CD14-positive monocyte (primary cell): ENCODE results near the gene C9. TPM values are rescaled to one million over a fixed set of nuclear protein-coding genes. Genes with fewer than 3 reads are reported as not detected.
A peak's percentile ranks its signal among the peaks of the same experiment; 100 is the strongest.

Experiments used
- DNase-seq, 3 donors: peaks; one replicate each; pipeline ENCODE4 v3.0.0-alpha.2; 2011 to 2022
- H2AFZ ChIP-seq: 2 replicates; pipeline ENCODE4 v1.6.0; 2012; ENCODE audit warnings: mild to moderate bottlenecking, low read depth, low read length, inconsistent platforms; ENCODE audit not compliant: insufficient read depth, poor library complexity, severe bottlenecking
- H3K27ac ChIP-seq, 2 donors: 1 replicate in 1 of 2; 2 replicates in 1 of 2; pipeline ENCODE4 v1.5.1; 2012 to 2013; ENCODE audit warnings: low read length in 2 of 2, control low read depth in 1 of 2, inconsistent platforms in 1 of 2, low read depth in 1 of 2, mild to moderate bottlenecking in 1 of 2
- H3K27me3 ChIP-seq, 2 donors: one replicate each; pipeline versions ENCODE4 v1.6.0 to v1.6.1; 2011 to 2013; ENCODE audit warnings: low read length in 2 of 2; ENCODE audit not compliant: control insufficient read depth in 2 of 2, insufficient read depth in 2 of 2
- H3K36me3 ChIP-seq, 2 donors: replicated peaks in 1 of 2; 1 replicate in 1 of 2; 2 replicates in 1 of 2; pipeline versions ENCODE4 v1.5.1 to v1.6.1; 2012 to 2013; ENCODE audit warnings: low read length in 2 of 2, control low read depth in 1 of 2, inconsistent platforms in 1 of 2, mild to moderate bottlenecking in 1 of 2; ENCODE audit not compliant: insufficient read depth in 2 of 2, control insufficient read depth in 1 of 2
- H3K4me1 ChIP-seq, 2 donors: 1 replicate in 1 of 2; 2 replicates in 1 of 2; pipeline versions ENCODE4 v1.5.1 to v1.6.1; 2012 to 2013; ENCODE audit warnings: low read length in 2 of 2, control low read depth in 1 of 2, inconsistent platforms in 1 of 2, mild to moderate bottlenecking in 1 of 2, moderate library complexity in 1 of 2; ENCODE audit not compliant: insufficient read depth in 2 of 2, control insufficient read depth in 1 of 2
- H3K4me2 ChIP-seq: replicated peaks from 2 replicates; pipeline ENCODE3; 2012; ENCODE audit warnings: low read length, moderate library complexity, mild to moderate bottlenecking; ENCODE audit not compliant: poor library complexity, severe bottlenecking; ENCODE audit errors: extremely low read depth
- H3K4me3 ChIP-seq, 3 experiments: fragments of 200-600 bp in 1 of 3; sonication (generic) in 1 of 3; replicated peaks in 1 of 3; 1 replicate in 2 of 3; 2 replicates in 1 of 3; pipeline ENCODE4 v1.5.1; 2011 to 2013; ENCODE audit warnings: low read length in 3 of 3, mild to moderate bottlenecking in 3 of 3, control low read depth in 2 of 3, low read depth in 2 of 3, inconsistent platforms in 1 of 3, moderate library complexity in 1 of 3
- H3K79me2 ChIP-seq: 2 replicates; pipeline ENCODE4 v1.6.0; 2012; ENCODE audit warnings: mild to moderate bottlenecking, control low read depth, inconsistent platforms, low read length, moderate library complexity; ENCODE audit not compliant: insufficient read depth
- H3K9ac ChIP-seq: 2 replicates; pipeline ENCODE4 v1.6.0; 2017; ENCODE audit warnings: low read length, mild to moderate bottlenecking; ENCODE audit not compliant: insufficient read depth, poor library complexity, severe bottlenecking
- H3K9me3 ChIP-seq, 2 donors: replicated peaks in 1 of 2; 1 replicate in 1 of 2; 2 replicates in 1 of 2; pipeline versions ENCODE4 v1.5.1 to v1.6.1; 2012 to 2013; ENCODE audit warnings: low read length in 2 of 2, control low read depth in 1 of 2; ENCODE audit not compliant: control insufficient read depth in 1 of 2, insufficient read depth in 1 of 2
- H4K20me1 ChIP-seq: 2 replicates; pipeline ENCODE4 v1.6.0; 2012; ENCODE audit warnings: mild to moderate bottlenecking, low read length, control low read depth, moderate library complexity; ENCODE audit not compliant: insufficient read depth
- H3K27ac Mint-ChIP-seq, 7 donors: one replicate each; pipeline ENCODE4 v1.8.0; 2020; ENCODE audit warnings: mild to moderate bottlenecking in 7 of 7, mixed read lengths in 7 of 7, moderate library complexity in 6 of 7, inconsistent platforms in 2 of 7
- H3K27me3 Mint-ChIP-seq, 3 donors: one replicate each; pipeline ENCODE4 v1.8.0; 2021 to 2022; ENCODE audit warnings: low read depth in 3 of 3, mild to moderate bottlenecking in 3 of 3, mixed read lengths in 3 of 3, moderate library complexity in 3 of 3, inconsistent platforms in 1 of 3
- H3K36me3 Mint-ChIP-seq, 2 donors: one replicate each; pipeline ENCODE4 v1.8.0; 2020; ENCODE audit warnings: mixed read lengths in 2 of 2, inconsistent platforms in 1 of 2, mild to moderate bottlenecking in 1 of 2
- H3K4me1 Mint-ChIP-seq: one replicate; pipeline ENCODE4 v1.8.0; 2020; ENCODE audit warnings: mild to moderate bottlenecking, mixed read lengths
- H3K4me3 Mint-ChIP-seq, 2 donors: one replicate each; pipeline ENCODE4 v1.8.0; 2020; ENCODE audit warnings: mild to moderate bottlenecking in 2 of 2, mixed read lengths in 2 of 2, moderate library complexity in 1 of 2
- H3K9me3 Mint-ChIP-seq, 7 donors: one replicate each; pipeline ENCODE4 v1.8.0; 2020 to 2022; ENCODE audit warnings: mixed read lengths in 7 of 7, mild to moderate bottlenecking in 6 of 7, moderate library complexity in 6 of 7, inconsistent platforms in 2 of 7
- CTCF ChIP-seq: fragments of 200-600 bp; IDR thresholded peaks from one replicate; pipeline ENCODE4 v1.8.0; 2022; ENCODE audit warnings: antibody characterized with exemption, mild to moderate bottlenecking
- WGBS: methylation state at CpG from one replicate; pipeline ENCODE4 v1.1.5; 2013; ENCODE audit warnings: missing lambda C conversion rate; ENCODE audit not compliant: insufficient coverage; 5-methylcytosine and 5-hydroxymethylcytosine counted together
- intact Hi-C, 2 donors: fragments of 100-400 bp; cut with micrococcal nuclease; formaldehyde crosslinking; loops; one replicate each; pipeline versions ENCODE4 v1.15.0 to v1.15.1; 2023
- polyA plus RNA-seq, 3 donors: library from polyadenylated mRNA; depleted of rRNA in 1 of 3; unstranded in 2 of 3; stranded (reverse) in 1 of 3; fragments of 300-500 nt in 2 of 3; fragments of >200 nt in 1 of 3; fragmentation: Illumina TruSeq in 2 of 3; gene quantifications; 1 replicate in 2 of 3; 2 replicates in 1 of 3; pipeline ENCODE4 v1.2.3, GENCODE V29; 2012 to 2021

Gene C9
- polyA plus RNA-seq, 3 donors = not detected

DNA sequence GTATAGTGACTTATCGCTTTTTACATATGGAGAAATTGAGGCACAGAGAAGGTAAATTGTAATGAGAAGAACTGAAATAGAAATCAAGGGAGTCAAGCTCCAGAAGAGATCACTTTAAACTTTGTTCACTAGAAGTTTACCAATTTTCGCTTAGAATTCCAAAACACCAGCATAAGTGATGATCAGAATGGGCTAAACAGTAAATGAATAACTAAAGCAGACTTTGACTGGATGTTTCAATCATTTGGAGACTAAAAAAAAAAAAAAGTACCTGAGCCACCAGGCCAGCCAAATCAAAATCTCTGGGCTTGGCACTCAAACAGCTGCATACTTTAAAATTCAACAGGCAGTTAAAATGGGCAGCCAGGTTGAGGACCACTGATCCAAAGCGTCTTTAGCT lies 106.7 kb downstream of the C9 start:
- intact Hi-C loops = loop anchor here (2.0 to 5.0 kb wide), 3 partner anchors 15 to 40 kb away; partner anchors contain the start of gene FYB1 (in 1 of the 2)
- Histone ChIP-seq H3K4me1 (peaks cover 48 to 79% of the 10 kb centered on the region in 2 donors), H4K20me1 (no peaks in the 10 kb centered on the region), H2AFZ (no peak overlapping the region), H3K4me3 (no peak overlapping the region), H3K9ac (no peak overlapping the region), H3K27me3 (no peaks in the 10 kb centered on the region), H3K79me2 (peaks cover 94% of the 10 kb centered on the region), H3K36me3 (peaks cover 0 to 7% of the 10 kb centered on the region in 2 donors), H3K27ac (peak overlapping the region in 1 of 2 donors; percentile 93), H3K4me2 (no peak overlapping the region), H3K9me3 (no peaks in the 10 kb centered on the region)
- Mint-ChIP-seq H3K4me3 (no peak overlapping the region), H3K9me3 (peaks cover 0 to 1% (median 0%) of the 10 kb centered on the region in 7 donors), H3K27me3 (no peaks in the 10 kb centered on the region), H3K4me1 (peaks cover 76% of the 10 kb centered on the region), H3K27ac (peak overlapping the region; percentile 42 to 99 (median 93)), H3K36me3 (peaks cover 30 to 38% of the 10 kb centered on the region in 2 donors)
- DNase-seq = no peak
- no peak for TF ChIP-seq CTCF
- WGBS = no CpG with 5 or more reads among the region's 3 CpGs

DNA sequence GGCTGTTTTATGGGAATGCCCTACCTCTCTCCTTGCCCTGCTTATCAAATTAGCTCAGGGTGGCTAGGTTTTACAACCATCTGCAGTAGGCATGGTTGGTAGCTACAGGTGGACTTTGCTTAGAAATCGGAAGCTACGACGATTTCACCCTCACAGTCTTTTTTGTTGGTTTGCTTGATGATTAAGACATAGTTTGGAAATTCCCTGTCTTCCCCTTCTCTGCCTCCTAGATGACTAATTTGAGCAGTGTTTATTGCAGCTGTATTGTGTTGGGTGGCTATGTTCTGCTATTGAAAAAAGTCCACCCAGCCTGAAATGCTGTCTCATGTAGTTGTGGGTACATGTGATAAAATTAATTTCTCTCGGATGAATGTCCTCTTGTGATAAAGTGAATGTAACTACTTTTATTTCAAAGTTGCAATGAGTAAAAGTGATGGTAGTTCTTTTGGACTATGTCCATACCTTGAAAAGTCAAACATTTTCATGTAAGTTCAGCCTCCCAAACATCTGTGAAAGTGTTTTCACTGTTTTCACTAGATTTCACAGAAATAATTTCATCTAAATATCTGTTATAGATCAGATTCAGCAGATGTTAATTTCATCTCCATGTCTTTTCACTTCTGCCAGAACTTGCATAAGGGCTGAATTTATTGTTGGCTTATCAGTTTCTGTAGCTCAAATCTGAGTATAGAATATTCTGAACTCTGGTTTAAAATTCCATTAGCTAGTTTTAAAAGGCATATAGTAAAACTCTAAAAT lies 107.6 kb downstream of the C9 start:
- Histone ChIP-seq H3K79me2 (peaks cover 89% of the 10 kb centered on the region), H2AFZ (no peak overlapping the region), H3K36me3 (peaks cover 0 to 7% of the 10 kb centered on the region in 2 donors), H3K9me3 (no peaks in the 10 kb centered on the region), H3K4me3 (peak overlapping the region in 2 of 3 experiments; percentile 66 to 70), H3K27ac (peak overlapping the region; percentile 36 to 93), H4K20me1 (no peaks in the 10 kb centered on the region), H3K9ac (peak overlapping the region; percentile 37), H3K4me1 (peaks cover 50 to 74% of the 10 kb centered on the region in 2 donors), H3K27me3 (no peaks in the 10 kb centered on the region), H3K4me2 (peak overlapping the region; percentile 71)
- Mint-ChIP-seq H3K4me1 (peaks cover 74% of the 10 kb centered on the region), H3K36me3 (peaks cover 30 to 37% of the 10 kb centered on the region in 2 donors), H3K9me3 (peaks cover 0 to 1% (median 0%) of the 10 kb centered on the region in 7 donors), H3K4me3 (peak overlapping the region in 1 of 2 donors; percentile 80), H3K27ac (peak overlapping the region; percentile 93 to 99 (median 95)), H3K27me3 (no peaks in the 10 kb centered on the region)
- intact Hi-C loops = loop anchor here (2.0 to 5.0 kb wide), 3 partner anchors 16 to 39 kb away; partner anchors contain the start of gene FYB1 (in 1 of the 2)
- no peak for TF ChIP-seq CTCF
- DNase-seq = peak; percentile 89 to 96 (median 94)
- no CpG with 5 or more reads among the region's 4 CpGs for WGBS
